ENCODE results near the gene MYO15A.
"Not testable (repeated sequence)": the region's sequence is repeated elsewhere in the genome, so short reads cannot be mapped to it uniquely, and the experiment has no call there.

Gene MYO15A

GRCh38 chr17:18213666-18214270 is 105.2 kb downstream of the MYO15A start:
- no peak overlapping the region for H3K4me2 ChIP-seq (ENCODE audit: low read depth, low read length)
- H3K27me3 ChIP-seq (replicated peaks; ENCODE audit: insufficient read depth, low read length) = no peaks in the 10 kb centered on the region
- TF ChIP-seq, protein P1, sequence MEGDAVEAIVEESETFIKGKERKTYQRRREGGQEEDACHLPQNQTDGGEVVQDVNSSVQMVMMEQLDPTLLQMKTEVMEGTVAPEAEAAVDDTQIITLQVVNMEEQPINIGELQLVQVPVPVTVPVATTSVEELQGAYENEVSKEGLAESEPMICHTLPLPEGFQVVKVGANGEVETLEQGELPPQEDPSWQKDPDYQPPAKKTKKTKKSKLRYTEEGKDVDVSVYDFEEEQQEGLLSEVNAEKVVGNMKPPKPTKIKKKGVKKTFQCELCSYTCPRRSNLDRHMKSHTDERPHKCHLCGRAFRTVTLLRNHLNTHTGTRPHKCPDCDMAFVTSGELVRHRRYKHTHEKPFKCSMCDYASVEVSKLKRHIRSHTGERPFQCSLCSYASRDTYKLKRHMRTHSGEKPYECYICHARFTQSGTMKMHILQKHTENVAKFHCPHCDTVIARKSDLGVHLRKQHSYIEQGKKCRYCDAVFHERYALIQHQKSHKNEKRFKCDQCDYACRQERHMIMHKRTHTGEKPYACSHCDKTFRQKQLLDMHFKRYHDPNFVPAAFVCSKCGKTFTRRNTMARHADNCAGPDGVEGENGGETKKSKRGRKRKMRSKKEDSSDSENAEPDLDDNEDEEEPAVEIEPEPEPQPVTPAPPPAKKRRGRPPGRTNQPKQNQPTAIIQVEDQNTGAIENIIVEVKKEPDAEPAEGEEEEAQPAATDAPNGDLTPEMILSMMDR (IDR thresholded peaks at IDR 0.05; ENCODE audit: low read length) = no peak
- H3K9ac ChIP-seq (ENCODE audit: low read length) = no peak overlapping the region
- no peaks in the 10 kb centered on the region for H3F3A ChIP-seq (ENCODE audit: insufficient read depth, low read length)
- H3K36me3 ChIP-seq (replicated peaks; ENCODE audit: insufficient read depth, low read length) = peaks cover 5% of the 10 kb centered on the region
- no peak overlapping the region for H2AFZ ChIP-seq (ENCODE audit: low read length)
- DNase-seq = no peak
- 0 out of 2 replicates have a peak, but pooled peaks cover 4% of the 10 kb centered on the region for H3K4me1 ChIP-seq (ENCODE audit: low read length)
- no peak overlapping the region for H3K4me3 ChIP-seq (ENCODE audit: low read length)
- H3K9me2 ChIP-seq (replicated peaks; ENCODE audit: insufficient read depth, low read length) = no peaks in the 10 kb centered on the region
- H4K20me1 ChIP-seq (ENCODE audit: insufficient read depth, low read length) = no peaks in the 10 kb centered on the region
- no peaks in the 10 kb centered on the region for H3K79me2 ChIP-seq (ENCODE audit: low read length)
- H3K9me3 ChIP-seq (replicated peaks; ENCODE audit: insufficient read depth, low read length) = no peaks in the 10 kb centered on the region
- no peak overlapping the region for H3K27ac ChIP-seq (ENCODE audit: low read length)

- H3K4me2 ChIP-seq (ENCODE audit: low read depth, low read length); H3K9me3 ChIP-seq (replicated peaks; ENCODE audit: insufficient read depth, low read length); H4K20me1 ChIP-seq (ENCODE audit: insufficient read depth, low read length); H3K36me3 ChIP-seq (replicated peaks; ENCODE audit: insufficient read depth, low read length); H3K4me1 ChIP-seq (ENCODE audit: low read length); H3K9me2 ChIP-seq (replicated peaks; ENCODE audit: insufficient read depth, low read length); H3K9ac ChIP-seq (ENCODE audit: low read length); H2AFZ ChIP-seq (ENCODE audit: low read length); H3K4me3 ChIP-seq (ENCODE audit: low read length); H3K79me2 ChIP-seq (ENCODE audit: low read length); H3K27me3 ChIP-seq (replicated peaks; ENCODE audit: insufficient read depth, low read length); H3F3A ChIP-seq (ENCODE audit: insufficient read depth, low read length); DNase-seq; H3K27ac ChIP-seq (ENCODE audit: low read length): not testable (repeated sequence)
Measured at GRCh38 chr17:18216906-18217305, 108.3 kb downstream of the MYO15A start.

DNA sequence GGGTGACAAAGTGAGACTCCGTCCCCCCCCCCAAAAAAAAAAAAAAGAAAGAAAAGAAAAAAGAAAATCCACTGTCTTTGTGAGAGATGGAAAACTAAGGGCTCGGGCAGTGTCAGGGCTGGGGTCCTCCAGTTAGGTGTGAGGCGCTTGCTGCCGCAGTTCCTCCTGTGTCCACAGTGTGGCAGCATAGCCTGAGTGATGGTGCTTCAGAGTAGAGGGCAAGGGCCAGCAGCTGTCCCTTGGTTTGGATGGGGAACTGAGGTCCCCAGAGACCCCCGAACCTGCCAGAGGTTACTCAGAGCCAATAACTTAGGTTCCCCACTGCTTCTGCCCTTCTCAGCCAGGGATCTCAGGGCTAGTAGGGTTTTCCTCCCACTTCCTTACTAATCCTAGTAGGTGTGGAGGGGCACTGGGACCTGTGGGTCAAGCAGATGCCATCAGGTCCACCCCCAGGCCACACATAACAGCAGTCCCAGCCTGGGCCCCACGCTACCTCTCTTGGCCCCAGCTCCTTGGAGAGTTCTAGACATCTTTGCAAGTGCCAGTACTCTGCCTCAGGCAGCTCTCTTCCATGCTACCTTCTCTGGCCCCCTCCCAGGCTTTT is 109.0 kb downstream of the MYO15A start:
- DNase-seq = peak; percentile 61
- no peak overlapping the region for H3K4me3 ChIP-seq (ENCODE audit: low read length)

DNA sequence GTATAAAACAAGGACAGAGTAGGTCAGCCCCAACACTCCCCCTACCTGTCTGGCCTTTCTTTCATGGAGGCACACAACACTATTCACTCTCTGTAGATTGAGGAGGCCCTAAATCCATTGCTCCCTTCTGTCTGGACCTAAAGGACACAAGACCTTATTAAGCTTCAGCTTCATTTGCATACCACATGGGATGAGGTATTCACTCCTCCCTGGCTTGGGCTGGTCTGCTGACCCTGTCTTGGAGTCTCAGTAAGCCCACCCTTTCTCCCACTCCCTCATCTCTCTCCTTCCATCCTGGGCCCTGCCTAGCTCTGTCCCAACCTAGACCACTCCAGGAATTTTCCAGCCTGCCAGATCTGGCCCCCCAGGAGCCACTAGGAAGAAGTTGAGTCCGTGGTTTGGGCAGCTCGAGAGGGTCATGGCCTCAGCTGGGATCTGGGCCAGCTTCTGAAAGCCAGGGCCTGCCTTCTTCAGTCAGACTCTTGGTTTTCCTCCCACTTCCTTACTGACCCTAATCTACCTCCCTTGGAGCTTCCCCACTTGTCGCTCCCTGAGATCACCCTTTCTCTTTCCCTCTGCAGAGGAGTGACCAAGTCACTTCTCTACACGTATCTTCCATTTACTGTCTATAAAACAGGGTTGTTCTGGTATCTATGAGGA is 110.3 kb downstream of the MYO15A start:
- Histone ChIP-seq H3K79me2 (ENCODE audit: low read length) (no peaks in the 10 kb centered on the region), H3K4me3 (ENCODE audit: low read length) (no peak overlapping the region), H3K9me2 (replicated peaks; ENCODE audit: insufficient read depth, low read length) (no peaks in the 10 kb centered on the region), H3K4me2 (ENCODE audit: low read depth, low read length) (no peak overlapping the region), H3K9me3 (replicated peaks; ENCODE audit: insufficient read depth, low read length) (no peaks in the 10 kb centered on the region), H4K20me1 (ENCODE audit: insufficient read depth, low read length) (no peaks in the 10 kb centered on the region), H3K9ac (ENCODE audit: low read length) (no peak overlapping the region), H3F3A (ENCODE audit: insufficient read depth, low read length) (no peaks in the 10 kb centered on the region), H2AFZ (ENCODE audit: low read length) (no peak overlapping the region), H3K27me3 (replicated peaks; ENCODE audit: insufficient read depth, low read length) (no peaks in the 10 kb centered on the region), H3K27ac (ENCODE audit: low read length) (no peak overlapping the region), H3K36me3 (replicated peaks; ENCODE audit: insufficient read depth, low read length) (no peaks in the 10 kb centered on the region), H3K4me1 (ENCODE audit: low read length) (0 out of 2 replicates have a peak, but pooled peaks cover 4% of the 10 kb centered on the region)
- DNase-seq = no peak
- TF ChIP-seq EZH2 (optimal IDR thresholded peaks at IDR 0.05; ENCODE audit: low read depth, low read length) = no peak
- no peak for TF ChIP-seq EZH2phosphoT487 (IDR thresholded peaks at IDR 0.05; ENCODE audit: low read length)

More for the DNA sequence above, 109.0 kb downstream of the MYO15A start:
- Histone ChIP-seq H3K4me1 (ENCODE audit: low read length) (0 out of 2 replicates have a peak, but pooled peaks cover 4% of the 10 kb centered on the region), H3K36me3 (replicated peaks; ENCODE audit: insufficient read depth, low read length) (no peaks in the 10 kb centered on the region), H3F3A (ENCODE audit: insufficient read depth, low read length) (no peaks in the 10 kb centered on the region), H3K27ac (ENCODE audit: low read length) (no peak overlapping the region), H2AFZ (ENCODE audit: low read length) (no peak overlapping the region), H3K4me2 (ENCODE audit: low read depth, low read length) (no peak overlapping the region), H3K9me3 (replicated peaks; ENCODE audit: insufficient read depth, low read length) (no peaks in the 10 kb centered on the region), H4K20me1 (ENCODE audit: insufficient read depth, low read length) (no peaks in the 10 kb centered on the region), H3K9me2 (replicated peaks; ENCODE audit: insufficient read depth, low read length) (no peaks in the 10 kb centered on the region), H3K79me2 (ENCODE audit: low read length) (no peaks in the 10 kb centered on the region), H3K9ac (ENCODE audit: low read length) (no peak overlapping the region), H3K27me3 (replicated peaks; ENCODE audit: insufficient read depth, low read length) (no peaks in the 10 kb centered on the region)
- TF ChIP-seq, protein P1 (IDR thresholded peaks at IDR 0.05; ENCODE audit: low read length) = peak; percentile 83
- no peak for TF ChIP-seq EZH2phosphoT487 (IDR thresholded peaks at IDR 0.05; ENCODE audit: low read length)
